Measurements from ENCODE around the gene TCF20. TPM values are rescaled to one million over a fixed set of nuclear protein-coding genes. Genes with fewer than 3 reads are reported as not detected.

Gene TCF20
- 10 to 100 TPM; 24.2 to 43.3 (median 36.1) TPM for total RNA-seq

- Histone ChIP-seq H3K4me3 (peak within 1 kb of the TSS; percentile 96 to 100 (median 99)), H3K4me1 (peaks cover 0 to 6% of the 10 kb centered on the region in 2 donors), H3K36me3 (no peaks in the 10 kb centered on the region), H3K27ac (peak within 1 kb of the TSS; percentile 84 to 94), H3K27me3 (no peaks in the 10 kb centered on the region), H3K9me3 (no peaks in the 10 kb centered on the region)
- TF ChIP-seq CTCF (IDR thresholded peaks at IDR 0.05), result no peak
- no peak for TF ChIP-seq POLR2A (IDR thresholded peaks at IDR 0.05)
- no peak for TF ChIP-seq POLR2AphosphoS5 (IDR thresholded peaks at IDR 0.05)
- DNase-seq (ENCODE audit: low spot score in 2 of 2), result peak; percentile 61 to 77
- intact Hi-C loops (cut with DNase I; ENCODE audit: low total_unique reads), result no loop called here
These were observed at the start of gene TCF20 for GRCh38 chr22:42270510-42271190. Gene TCF20 (minus strand): TSS chr22:42270653. CDS start chr22:42215305, 55,348 bp downstream.

GRCh38 chr22:42319386-42319785, 48.9 kb upstream of the TCF20 start:
- Histone ChIP-seq H3K4me3 (no peak overlapping the region), H3K4me1 (peaks cover 13 to 30% of the 10 kb centered on the region in 2 donors), H3K27ac (peak overlapping the region; percentile 82 to 84), H3K36me3 (no peaks in the 10 kb centered on the region), H3K27me3 (no peaks in the 10 kb centered on the region), H3K9me3 (no peaks in the 10 kb centered on the region)
- intact Hi-C loops (cut with DNase I; ENCODE audit: low total_unique reads), result no loop called here
- DNase-seq (ENCODE audit: low spot score in 2 of 2), result no peak
- TF ChIP-seq POLR2AphosphoS5 (IDR thresholded peaks at IDR 0.05) (no peak), CTCF (IDR thresholded peaks at IDR 0.05) (no peak), POLR2A (IDR thresholded peaks at IDR 0.05) (no peak)

- Histone ChIP-seq H3K4me1 (peaks cover 13 to 32% of the 10 kb centered on the region in 2 donors), H3K9me3 (no peaks in the 10 kb centered on the region), H3K27me3 (no peaks in the 10 kb centered on the region), H3K27ac (peak overlapping the region; percentile 82 to 84), H3K4me3 (no peak overlapping the region), H3K36me3 (no peaks in the 10 kb centered on the region)
- intact Hi-C loops (cut with DNase I; ENCODE audit: low total_unique reads), result no loop called here
- DNase-seq (ENCODE audit: low spot score in 2 of 2), result no peak
- TF ChIP-seq CTCF (IDR thresholded peaks at IDR 0.05), result no peak
- TF ChIP-seq POLR2A (IDR thresholded peaks at IDR 0.05), result no peak
- no peak for TF ChIP-seq POLR2AphosphoS5 (IDR thresholded peaks at IDR 0.05)
These were observed 48.5 kb upstream of the TCF20 start for GRCh38 chr22:42318967-42319366.

- H3K4me1 ChIP-seq, result peaks cover 13 to 35% of the 10 kb centered on the region in 2 donors
- DNase-seq (ENCODE audit: low spot score in 2 of 2), result peak in 1 of 2 donors; percentile 71
- no peaks in the 10 kb centered on the region for H3K36me3 ChIP-seq
- TF ChIP-seq POLR2AphosphoS5 (IDR thresholded peaks at IDR 0.05), result no peak
- no peaks in the 10 kb centered on the region for H3K27me3 ChIP-seq
- intact Hi-C loops (cut with DNase I; ENCODE audit: low total_unique reads), result no loop called here
- H3K27ac ChIP-seq, result peak overlapping the region; percentile 82 to 84
- H3K9me3 ChIP-seq, result no peaks in the 10 kb centered on the region
- peak overlapping the region in 1 of 3 donors; percentile 28 for H3K4me3 ChIP-seq
These were observed 47.5 kb upstream of the TCF20 start for GRCh38 chr22:42317691-42318547.

- intact Hi-C loops (cut with DNase I; ENCODE audit: low total_unique reads), result no loop called here
- peak overlapping the region in 1 of 3 donors; percentile 28 for H3K4me3 ChIP-seq
- DNase-seq (ENCODE audit: low spot score in 2 of 2), result peak in 1 of 2 donors; percentile 76
These were observed 46.6 kb upstream of the TCF20 start for GRCh38 chr22:42317008-42317407.

More at GRCh38 chr22:42317008-42317407, 46.6 kb upstream of the TCF20 start:
- H3K36me3 ChIP-seq, result no peaks in the 10 kb centered on the region
- H3K27me3 ChIP-seq, result no peaks in the 10 kb centered on the region
- H3K9me3 ChIP-seq, result no peaks in the 10 kb centered on the region
- TF ChIP-seq POLR2AphosphoS5 (IDR thresholded peaks at IDR 0.05), result no peak
- no peak for TF ChIP-seq CTCF (IDR thresholded peaks at IDR 0.05)
- no peak for TF ChIP-seq POLR2A (IDR thresholded peaks at IDR 0.05)
- peak overlapping the region; percentile 82 to 84 for H3K27ac ChIP-seq
- H3K4me1 ChIP-seq, result peaks cover 13 to 35% of the 10 kb centered on the region in 2 donors
